Ovary (tissue), 3 donors: ENCODE measurements around the gene ZNF584.

Experiments used
- POLR2A ChIP-seq: fragments of 450-650 bp; IDR thresholded peaks from one replicate; pipeline ENCODE4 v1.6.1; 2017; ENCODE audit warnings: antibody characterized with exemption, mild to moderate bottlenecking, moderate library complexity
- TF ChIP-seq, protein P1 (sequence below), 3 donors: fragments of 450-650 bp in 2 of 3; fragments of 200-600 bp in 1 of 3; IDR thresholded peaks; one replicate each; pipeline versions ENCODE4 v1.5.1 to v1.8.0; 2016 to 2022; ENCODE audit warnings: antibody characterized with exemption in 3 of 3, mild to moderate bottlenecking in 1 of 3
- donor health status: DM: no; HTN: no; CAD: no.

DNA sequence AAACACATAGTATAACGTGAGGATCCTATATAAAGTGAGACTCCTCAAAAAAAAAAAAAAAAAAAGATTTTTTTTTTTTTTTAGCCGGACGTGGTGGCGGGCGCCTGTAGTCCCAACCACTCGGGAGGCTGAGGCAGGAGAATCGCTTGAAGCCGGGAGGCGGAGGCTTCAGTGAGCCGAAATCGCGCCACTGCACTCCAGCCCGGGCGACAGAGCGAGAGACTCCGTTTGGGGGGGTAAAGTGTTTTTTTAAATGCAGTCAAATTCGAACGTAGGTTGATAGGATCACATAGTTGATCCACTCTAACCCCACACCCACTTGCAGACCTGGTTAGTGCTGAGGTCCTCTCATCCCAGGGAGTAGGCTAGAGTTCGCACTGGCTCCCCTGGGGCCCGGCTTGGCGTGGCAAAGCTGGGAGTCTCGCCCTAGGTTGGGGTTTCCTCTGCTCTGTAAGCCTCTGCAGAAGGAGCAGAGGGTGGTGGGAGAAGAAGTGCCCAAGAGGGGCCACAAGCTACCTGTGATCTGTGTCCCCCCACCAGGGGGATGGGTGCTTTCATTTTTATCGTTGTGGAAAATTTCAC lies 6.5 kb upstream of the ZNF584 start:
- TF ChIP-seq, protein P1, sequence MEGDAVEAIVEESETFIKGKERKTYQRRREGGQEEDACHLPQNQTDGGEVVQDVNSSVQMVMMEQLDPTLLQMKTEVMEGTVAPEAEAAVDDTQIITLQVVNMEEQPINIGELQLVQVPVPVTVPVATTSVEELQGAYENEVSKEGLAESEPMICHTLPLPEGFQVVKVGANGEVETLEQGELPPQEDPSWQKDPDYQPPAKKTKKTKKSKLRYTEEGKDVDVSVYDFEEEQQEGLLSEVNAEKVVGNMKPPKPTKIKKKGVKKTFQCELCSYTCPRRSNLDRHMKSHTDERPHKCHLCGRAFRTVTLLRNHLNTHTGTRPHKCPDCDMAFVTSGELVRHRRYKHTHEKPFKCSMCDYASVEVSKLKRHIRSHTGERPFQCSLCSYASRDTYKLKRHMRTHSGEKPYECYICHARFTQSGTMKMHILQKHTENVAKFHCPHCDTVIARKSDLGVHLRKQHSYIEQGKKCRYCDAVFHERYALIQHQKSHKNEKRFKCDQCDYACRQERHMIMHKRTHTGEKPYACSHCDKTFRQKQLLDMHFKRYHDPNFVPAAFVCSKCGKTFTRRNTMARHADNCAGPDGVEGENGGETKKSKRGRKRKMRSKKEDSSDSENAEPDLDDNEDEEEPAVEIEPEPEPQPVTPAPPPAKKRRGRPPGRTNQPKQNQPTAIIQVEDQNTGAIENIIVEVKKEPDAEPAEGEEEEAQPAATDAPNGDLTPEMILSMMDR (IDR thresholded peaks at IDR 0.05) = no peak
- no peak for TF ChIP-seq POLR2A
